Fibroblast of mammary gland (primary cell): ENCODE measurements around the gene TRIM43.
"Not testable (repeated sequence)": the region's sequence is repeated elsewhere in the genome, so short reads cannot be mapped to it uniquely, and the experiment has no call there.

Experiments
- DNase-seq: peaks from one replicate; pipeline ENCODE4 v3.0.0-alpha.2; 2010; ENCODE audit warnings: low read depth
- H3K4me3 ChIP-seq: 2 replicates; pipeline ENCODE4 v1.5.1; 2011; ENCODE audit warnings: low read depth, mild to moderate bottlenecking, low read length, moderate library complexity; ENCODE audit not compliant: control insufficient read depth
- CTCF ChIP-seq: conservative IDR thresholded peaks from 2 replicates; pipeline ENCODE4 v1.5.1; 2011; ENCODE audit warnings: low read depth, low read length, inconsistent platforms; ENCODE audit not compliant: control insufficient read depth, insufficient read depth

Gene TRIM43

GRCh38 chr2:95591701-95592100 lies at the start of gene TRIM43:
TRIM43 (plus strand) TSS chr2:95592001; CDS start chr2:95594024, 2,023 bp downstream.
- H3K4me3 ChIP-seq, DNase-seq: not testable (repeated sequence)

- H3K4me3 ChIP-seq: no peak overlapping the region
- no peak for DNase-seq
- TF ChIP-seq CTCF: no peak
Measured at GRCh38 chr2:95551055-95551568, 40.7 kb upstream of the TRIM43 start.

- peak; percentile 24 for DNase-seq
- no peak overlapping the region for H3K4me3 ChIP-seq
- no peak for TF ChIP-seq CTCF
Measured at GRCh38 chr2:95552911-95553310, 38.9 kb upstream of the TRIM43 start.

GRCh38 chr2:95569170-95569569 lies 22.6 kb upstream of the TRIM43 start:
- TF ChIP-seq CTCF: no peak
- H3K4me3 ChIP-seq: no peak overlapping the region
- no peak for DNase-seq

GRCh38 chr2:95573866-95574265 lies 17.9 kb upstream of the TRIM43 start:
- no peak for TF ChIP-seq CTCF
- H3K4me3 ChIP-seq: no peak overlapping the region
- no peak for DNase-seq

- H3K4me3 ChIP-seq: no peak overlapping the region
- TF ChIP-seq CTCF: no peak
- no peak for DNase-seq
Measured at GRCh38 chr2:95574506-95574905, 17.3 kb upstream of the TRIM43 start.

GRCh38 chr2:95575857-95576256 lies 15.9 kb upstream of the TRIM43 start:
- no peak for TF ChIP-seq CTCF
- DNase-seq: no peak
- no peak overlapping the region for H3K4me3 ChIP-seq

- DNase-seq: no peak
- TF ChIP-seq CTCF: no peak
- no peak overlapping the region for H3K4me3 ChIP-seq
Measured at GRCh38 chr2:95578539-95578938, 13.3 kb upstream of the TRIM43 start.

GRCh38 chr2:95583545-95583944 lies 8.3 kb upstream of the TRIM43 start:
- not testable (repeated sequence) for H3K4me3 ChIP-seq, DNase-seq

GRCh38 chr2:95584321-95584720 lies 7.5 kb upstream of the TRIM43 start:
- H3K4me3 ChIP-seq, DNase-seq: not testable (repeated sequence)

GRCh38 chr2:95589777-95590536 lies 1.8 kb upstream of the TRIM43 start:
- not testable (repeated sequence) for DNase-seq, H3K4me3 ChIP-seq
